Neural cell (in vitro differentiated cells): ENCODE results near the gene NFAM1.

ENCODE experiments used
- EZH2 ChIP-seq: fragments of 200-600, 300-800 bp; shearing (Covaris generic), sonication (generic); IDR thresholded peaks from 2 replicates; pipeline ENCODE4 v1.6.1; 2014; ENCODE audit warnings: antibody characterized with exemption, low read length, borderline replicate concordance, mild to moderate bottlenecking; ENCODE audit not compliant: insufficient read depth, poor library complexity, severe bottlenecking
- MXI1 ChIP-seq: fragments of 450-650 bp; conservative IDR thresholded peaks from 2 replicates; pipeline ENCODE4 v1.6.1; 2014; ENCODE audit warnings: antibody characterized with exemption, mild to moderate bottlenecking; ENCODE audit not compliant: poor library complexity, severe bottlenecking
- POLR2AphosphoS5 ChIP-seq: IDR thresholded peaks from 2 replicates; pipeline ENCODE4 v1.6.1; 2012
- RAD21 ChIP-seq: fragments of 450-650 bp; conservative IDR thresholded peaks from 2 replicates; pipeline ENCODE4 v1.6.1; 2014; ENCODE audit warnings: antibody characterized with exemption, mild to moderate bottlenecking, moderate library complexity
- TF ChIP-seq, protein P1 (sequence below): fragments of 450-650 bp; IDR thresholded peaks from 2 replicates; pipeline ENCODE4 v1.5.1; 2014; ENCODE audit warnings: antibody characterized with exemption, mild to moderate bottlenecking, moderate library complexity; ENCODE audit not compliant: poor library complexity, severe bottlenecking

DNA sequence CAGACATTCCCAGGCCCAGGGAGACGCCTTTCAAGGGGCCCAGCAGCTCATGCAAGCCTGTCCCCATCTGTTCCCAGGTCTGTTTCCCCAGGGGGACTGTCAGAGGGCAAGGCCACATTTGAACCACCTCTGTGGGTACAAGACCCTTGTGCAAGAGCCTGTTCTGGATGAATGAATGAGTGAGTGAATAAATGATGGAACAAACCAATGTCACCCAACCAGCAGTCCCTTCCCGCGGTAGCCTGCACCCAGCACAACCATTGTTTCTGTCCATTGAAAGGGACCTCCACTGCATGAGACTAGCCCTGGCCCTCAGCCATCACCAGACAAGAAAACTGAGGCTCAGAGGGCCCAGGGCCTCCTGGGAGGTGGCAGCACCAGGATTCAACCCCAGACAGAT, 92.1 kb downstream of the NFAM1 start:
- TF ChIP-seq MXI1 (no peak), EZH2 (no peak), POLR2AphosphoS5 (no peak), RAD21 (no peak)
- TF ChIP-seq, protein P1, sequence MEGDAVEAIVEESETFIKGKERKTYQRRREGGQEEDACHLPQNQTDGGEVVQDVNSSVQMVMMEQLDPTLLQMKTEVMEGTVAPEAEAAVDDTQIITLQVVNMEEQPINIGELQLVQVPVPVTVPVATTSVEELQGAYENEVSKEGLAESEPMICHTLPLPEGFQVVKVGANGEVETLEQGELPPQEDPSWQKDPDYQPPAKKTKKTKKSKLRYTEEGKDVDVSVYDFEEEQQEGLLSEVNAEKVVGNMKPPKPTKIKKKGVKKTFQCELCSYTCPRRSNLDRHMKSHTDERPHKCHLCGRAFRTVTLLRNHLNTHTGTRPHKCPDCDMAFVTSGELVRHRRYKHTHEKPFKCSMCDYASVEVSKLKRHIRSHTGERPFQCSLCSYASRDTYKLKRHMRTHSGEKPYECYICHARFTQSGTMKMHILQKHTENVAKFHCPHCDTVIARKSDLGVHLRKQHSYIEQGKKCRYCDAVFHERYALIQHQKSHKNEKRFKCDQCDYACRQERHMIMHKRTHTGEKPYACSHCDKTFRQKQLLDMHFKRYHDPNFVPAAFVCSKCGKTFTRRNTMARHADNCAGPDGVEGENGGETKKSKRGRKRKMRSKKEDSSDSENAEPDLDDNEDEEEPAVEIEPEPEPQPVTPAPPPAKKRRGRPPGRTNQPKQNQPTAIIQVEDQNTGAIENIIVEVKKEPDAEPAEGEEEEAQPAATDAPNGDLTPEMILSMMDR, result no peak
